Mesenchymal stem cell (in vitro differentiated cells and primary cell): Measurements from ENCODE around the gene SLC1A3.

ENCODE experiments used
- DNase-seq: peaks from one replicate; pipeline ENCODE4 v3.0.0-alpha.2; 2013
- H2AFZ ChIP-seq: one replicate; pipeline ENCODE4 v1.6.1; 2013; ENCODE audit warnings: low read depth, mild to moderate bottlenecking, control low read depth, inconsistent platforms, low read length, moderate library complexity
- H2AK5ac ChIP-seq: 2 replicates; pipeline ENCODE4 v1.6.1; 2013; ENCODE audit warnings: low read length, moderate library complexity, mild to moderate bottlenecking, inconsistent platforms; ENCODE audit not compliant: severe bottlenecking
- H2BK120ac ChIP-seq: one replicate; pipeline ENCODE4 v1.6.1; 2013; ENCODE audit warnings: low read depth, mild to moderate bottlenecking, inconsistent platforms, low read length, moderate library complexity
- H2BK12ac ChIP-seq, 2 experiments: one replicate each; pipeline ENCODE4 v1.6.1; 2013; ENCODE audit warnings: inconsistent platforms in 2 of 2, low read length in 2 of 2, mild to moderate bottlenecking in 2 of 2, moderate library complexity in 2 of 2, control low read depth in 1 of 2
- H2BK15ac ChIP-seq: one replicate; pipeline ENCODE4 v1.6.1; 2013; ENCODE audit warnings: mild to moderate bottlenecking, low read depth, inconsistent platforms; ENCODE audit not compliant: poor library complexity, severe bottlenecking
- H2BK5ac ChIP-seq: 2 replicates; pipeline ENCODE4 v1.6.1; 2013; ENCODE audit warnings: low read depth, mild to moderate bottlenecking, low read length, control low read depth, inconsistent platforms; ENCODE audit not compliant: poor library complexity, severe bottlenecking
- H3K14ac ChIP-seq, 2 experiments: one replicate each; pipeline ENCODE4 v1.6.1; 2013; ENCODE audit warnings: inconsistent platforms in 2 of 2, low read length in 2 of 2, control low read depth in 1 of 2, mild to moderate bottlenecking in 1 of 2, moderate library complexity in 1 of 2
- H3K18ac ChIP-seq, 2 experiments: one replicate each; pipeline ENCODE4 v1.6.1; 2013; ENCODE audit warnings: inconsistent platforms in 2 of 2, low read length in 2 of 2, control low read depth in 1 of 2, low read depth in 1 of 2, mild to moderate bottlenecking in 1 of 2
- H3K23ac ChIP-seq, 2 experiments: one replicate each; pipeline ENCODE4 v1.6.1; 2013; ENCODE audit warnings: inconsistent platforms in 2 of 2, low read length in 2 of 2, mild to moderate bottlenecking in 2 of 2, moderate library complexity in 2 of 2, control low read depth in 1 of 2
- H3K27ac ChIP-seq: 2 replicates; pipeline ENCODE4 v1.5.1; 2013; ENCODE audit warnings: mild to moderate bottlenecking, moderate library complexity, low read length, control low read depth, inconsistent platforms; ENCODE audit not compliant: poor library complexity, severe bottlenecking
- H3K27me3 ChIP-seq, 2 experiments: 2 replicates each; pipeline versions ENCODE4 v1.6.1 to v1.7.0; 2013; ENCODE audit warnings: low read length in 2 of 2, mild to moderate bottlenecking in 2 of 2, moderate library complexity in 2 of 2, control low read depth in 1 of 2, inconsistent platforms in 1 of 2; ENCODE audit not compliant: control insufficient read depth in 1 of 2, insufficient read depth in 1 of 2
- H3K36me3 ChIP-seq, 2 experiments: 2 replicates each; pipeline versions ENCODE4 v1.6.1 to v1.7.0; 2013; ENCODE audit warnings: low read length in 2 of 2, control low read depth in 1 of 2, inconsistent platforms in 1 of 2, low read depth in 1 of 2, mild to moderate bottlenecking in 1 of 2; ENCODE audit not compliant: insufficient read depth in 2 of 2, control insufficient read depth in 1 of 2
- H3K4ac ChIP-seq, 2 experiments: one replicate each; pipeline ENCODE4 v1.6.1; 2013; ENCODE audit warnings: inconsistent platforms in 2 of 2, low read length in 2 of 2, mild to moderate bottlenecking in 2 of 2, moderate library complexity in 2 of 2, control low read depth in 1 of 2, low read depth in 1 of 2
- H3K4me1 ChIP-seq: 2 replicates; pipeline ENCODE4 v1.6.1; 2013; ENCODE audit warnings: low read depth, low read length, control low read depth; ENCODE audit not compliant: control insufficient read depth, insufficient read depth
- H3K4me2 ChIP-seq: 2 replicates; pipeline ENCODE4 v1.6.1; 2013; ENCODE audit warnings: low read length, mild to moderate bottlenecking, inconsistent platforms; ENCODE audit not compliant: poor library complexity, severe bottlenecking
- H3K4me3 ChIP-seq, 2 experiments: 2 replicates each; pipeline versions ENCODE4 v1.5.1 to v1.7.0; 2013; ENCODE audit warnings: low read length in 2 of 2, mild to moderate bottlenecking in 2 of 2, control low read depth in 1 of 2, low read depth in 1 of 2; ENCODE audit not compliant: insufficient read depth in 1 of 2
- H3K79me1 ChIP-seq: replicated peaks from 2 replicates; pipeline ENCODE4 v1.6.1; 2013; ENCODE audit warnings: mild to moderate bottlenecking, control low read depth, low read length, inconsistent platforms; ENCODE audit not compliant: poor library complexity, severe bottlenecking
- H3K9ac ChIP-seq: 2 replicates; pipeline ENCODE4 v1.7.0; 2013; ENCODE audit warnings: mild to moderate bottlenecking, low read length, moderate library complexity
- H3K9me3 ChIP-seq: 2 replicates; pipeline ENCODE4 v1.7.0; 2013; ENCODE audit warnings: mild to moderate bottlenecking, low read length; ENCODE audit not compliant: control insufficient read depth
- H4K8ac ChIP-seq: one replicate; pipeline ENCODE4 v1.6.1; 2013; ENCODE audit warnings: inconsistent platforms, mild to moderate bottlenecking, low read length, moderate library complexity
- H4K91ac ChIP-seq: one replicate; pipeline ENCODE4 v1.6.1; 2013; ENCODE audit warnings: mild to moderate bottlenecking, low read length, inconsistent platforms
- WGBS: methylation state at CpG from one replicate; pipeline ENCODE4 v1.1.7; 2013; ENCODE audit warnings: mixed read lengths; 5-methylcytosine and 5-hydroxymethylcytosine counted together

The SLC1A3 gene

DNA sequence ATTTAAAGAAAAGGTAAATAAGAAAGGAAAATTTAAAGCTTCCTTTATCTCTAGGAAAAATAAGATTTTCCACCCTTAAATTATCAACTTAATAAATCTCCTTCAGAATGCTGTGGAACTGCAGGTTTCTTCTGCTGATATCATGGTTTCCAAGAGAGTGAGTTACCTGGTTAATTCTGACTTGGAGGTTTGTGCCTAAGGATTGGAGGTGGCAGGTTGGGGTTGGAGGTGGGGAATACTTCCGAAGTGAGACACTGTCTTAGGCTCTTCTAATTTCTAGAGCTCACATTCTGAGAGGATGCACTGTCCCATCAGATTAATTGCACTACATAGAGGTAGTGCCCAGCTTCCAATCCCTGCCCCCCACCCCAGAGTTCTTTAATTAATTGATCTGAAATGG, 31.1 kb downstream of the SLC1A3 start:
- H3K79me1 ChIP-seq, result no peaks in the 10 kb centered on the region
- H3K4ac ChIP-seq, result no peak overlapping the region
- DNase-seq, result no peak
- no peak overlapping the region for H2BK15ac ChIP-seq
- H2BK12ac ChIP-seq, result no peak overlapping the region
- H3K9me3 ChIP-seq, result no peaks in the 10 kb centered on the region
- H3K9ac ChIP-seq, result no peak overlapping the region
- H3K36me3 ChIP-seq, result peaks cover 0 to 87% of the 10 kb centered on the region in 2 experiments
- no peak overlapping the region for H2BK5ac ChIP-seq
- no peak overlapping the region for H3K4me2 ChIP-seq
- no peaks in the 10 kb centered on the region for H3K4me1 ChIP-seq
- H3K27me3 ChIP-seq, result peaks cover 0 to 7% of the 10 kb centered on the region in 2 experiments
- no peak overlapping the region for H4K91ac ChIP-seq
- H2BK120ac ChIP-seq, result no peak overlapping the region
- no CpG with 5 or more reads among the region's 1 CpG for WGBS
- no peak overlapping the region for H3K27ac ChIP-seq
- no peak overlapping the region for H3K4me3 ChIP-seq
- H4K8ac ChIP-seq, result no peak overlapping the region
- no peak overlapping the region for H3K14ac ChIP-seq
- no peak overlapping the region for H2AFZ ChIP-seq
- no peak overlapping the region for H3K18ac ChIP-seq
- H2AK5ac ChIP-seq, result no peak overlapping the region
- no peak overlapping the region for H3K23ac ChIP-seq

DNA sequence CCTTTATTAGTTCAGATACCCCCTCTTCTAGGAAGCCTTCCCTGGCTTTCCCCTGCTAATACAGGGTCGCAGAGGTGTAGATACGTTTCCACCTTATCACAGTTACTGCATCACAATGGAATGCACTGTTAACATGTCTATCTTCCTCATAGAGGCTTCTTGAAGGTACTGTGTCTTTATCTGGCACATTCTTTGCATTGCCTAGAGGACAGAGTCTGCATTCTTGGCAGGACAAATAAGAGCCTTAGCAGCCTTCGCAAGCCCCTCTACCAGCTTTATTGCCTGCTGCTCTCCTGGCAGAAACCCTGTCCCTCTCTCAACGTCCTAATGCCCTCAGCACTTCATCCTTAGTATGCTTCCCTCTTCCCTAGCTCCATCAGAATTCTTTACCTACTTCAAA, 31.6 kb downstream of the SLC1A3 start:
- H3K4me3 ChIP-seq, result no peak overlapping the region
- no peak overlapping the region for H2BK120ac ChIP-seq
- no peak overlapping the region for H3K18ac ChIP-seq
- H3K4me2 ChIP-seq, result no peak overlapping the region
- no peak overlapping the region for H3K14ac ChIP-seq
- H3K27me3 ChIP-seq, result peaks cover 0 to 7% of the 10 kb centered on the region in 2 experiments
- no peaks in the 10 kb centered on the region for H3K79me1 ChIP-seq
- no peak for DNase-seq
- no peak overlapping the region for H2AK5ac ChIP-seq
- H3K4me1 ChIP-seq, result no peaks in the 10 kb centered on the region
- no peaks in the 10 kb centered on the region for H3K9me3 ChIP-seq
- H4K8ac ChIP-seq, result no peak overlapping the region
- no peak overlapping the region for H2AFZ ChIP-seq
- no peak overlapping the region for H3K4ac ChIP-seq
- H3K36me3 ChIP-seq, result peaks cover 0 to 87% of the 10 kb centered on the region in 2 experiments
- H3K27ac ChIP-seq, result no peak overlapping the region
- H2BK15ac ChIP-seq, result no peak overlapping the region
- H4K91ac ChIP-seq, result no peak overlapping the region
- no peak overlapping the region for H3K23ac ChIP-seq
- H2BK12ac ChIP-seq, result no peak overlapping the region
- no peak overlapping the region for H2BK5ac ChIP-seq
- no peak overlapping the region for H3K9ac ChIP-seq
- 36% methylated on average over 4 of the region's 4 CpGs for WGBS

DNA sequence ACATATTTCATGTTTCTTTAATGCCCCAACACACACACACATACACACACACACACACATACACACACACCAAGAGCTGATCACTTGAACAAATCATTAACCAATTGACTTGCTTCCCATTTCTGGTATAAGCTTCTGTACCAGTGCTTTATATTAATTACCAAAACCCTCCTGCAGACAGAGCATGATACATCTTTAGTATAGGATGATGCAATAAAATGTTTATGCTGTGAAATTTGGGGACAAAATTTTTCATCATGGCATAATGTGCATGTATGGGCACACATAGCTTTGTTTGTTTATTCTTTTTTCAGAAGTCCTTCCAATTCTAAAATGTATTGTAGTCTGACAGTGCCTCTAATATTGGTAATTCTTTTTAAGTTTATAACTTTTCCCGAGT, 34.5 kb downstream of the SLC1A3 start:
- H3K4me2 ChIP-seq, result no peak overlapping the region
- H3K36me3 ChIP-seq, result peaks cover 0 to 76% of the 10 kb centered on the region in 2 experiments
- no peak overlapping the region for H2AK5ac ChIP-seq
- H3K4ac ChIP-seq, result no peak overlapping the region
- no peak overlapping the region for H2AFZ ChIP-seq
- no peak for DNase-seq
- peaks cover 0 to 7% of the 10 kb centered on the region in 2 experiments for H3K27me3 ChIP-seq
- no peaks in the 10 kb centered on the region for H3K9me3 ChIP-seq
- no peak overlapping the region for H2BK120ac ChIP-seq
- H4K91ac ChIP-seq, result no peak overlapping the region
- no peak overlapping the region for H3K14ac ChIP-seq
- no peak overlapping the region for H2BK15ac ChIP-seq
- H3K23ac ChIP-seq, result no peak overlapping the region
- H3K9ac ChIP-seq, result no peak overlapping the region
- H3K18ac ChIP-seq, result no peak overlapping the region
- H3K27ac ChIP-seq, result no peak overlapping the region
- no peak overlapping the region for H3K4me3 ChIP-seq
- H4K8ac ChIP-seq, result no peak overlapping the region
- no peak overlapping the region for H2BK12ac ChIP-seq
- 83% methylated on average over 1 of the region's 1 CpG for WGBS
- no peaks in the 10 kb centered on the region for H3K79me1 ChIP-seq
- no peak overlapping the region for H2BK5ac ChIP-seq
- peaks cover 2% of the 10 kb centered on the region for H3K4me1 ChIP-seq

DNA sequence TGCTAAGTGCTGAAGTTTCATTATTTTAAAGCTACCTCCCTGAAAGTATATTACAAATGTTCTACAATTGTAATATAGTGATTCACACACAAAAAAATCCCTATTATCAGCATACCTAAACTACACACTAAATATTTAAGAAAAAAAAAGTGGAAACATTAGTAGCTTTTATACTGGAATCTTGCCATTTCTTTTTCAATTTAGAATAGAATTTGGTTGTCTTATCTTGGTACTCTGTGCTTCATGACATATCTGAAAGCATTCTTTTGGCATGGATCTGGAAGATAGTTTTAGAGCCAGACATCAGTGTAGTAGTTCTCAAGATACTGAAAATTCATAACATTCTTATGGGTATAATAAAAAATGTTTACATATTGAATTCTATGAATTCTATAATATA, 35.0 kb downstream of the SLC1A3 start:
- H3K4me3 ChIP-seq, result no peak overlapping the region
- H4K8ac ChIP-seq, result no peak overlapping the region
- no peak overlapping the region for H3K23ac ChIP-seq
- H2BK5ac ChIP-seq, result no peak overlapping the region
- no peak overlapping the region for H3K9ac ChIP-seq
- H3K27me3 ChIP-seq, result peaks cover 0 to 7% of the 10 kb centered on the region in 2 experiments
- no peak overlapping the region for H2BK15ac ChIP-seq
- H3K4me1 ChIP-seq, result peaks cover 2% of the 10 kb centered on the region
- no peak overlapping the region for H3K27ac ChIP-seq
- no peak overlapping the region for H3K4ac ChIP-seq
- no peak overlapping the region for H3K4me2 ChIP-seq
- no peak overlapping the region for H2AK5ac ChIP-seq
- H3K9me3 ChIP-seq, result no peaks in the 10 kb centered on the region
- H2AFZ ChIP-seq, result no peak overlapping the region
- no peak overlapping the region for H2BK120ac ChIP-seq
- H3K79me1 ChIP-seq, result no peaks in the 10 kb centered on the region
- H3K36me3 ChIP-seq, result peaks cover 0 to 75% of the 10 kb centered on the region in 2 experiments
- no peak overlapping the region for H3K14ac ChIP-seq
- no peak for DNase-seq
- no peak overlapping the region for H4K91ac ChIP-seq
- no peak overlapping the region for H2BK12ac ChIP-seq
- no peak overlapping the region for H3K18ac ChIP-seq
